ENCODE results near the gene BRD3OS. TPM values are rescaled to one million over a fixed set of nuclear protein-coding genes. Genes with fewer than 3 reads are reported as not detected.
A peak's percentile ranks its signal among the peaks of the same experiment; 100 is the strongest.

BRD3OS gene
- total and polyA plus RNA-seq, 2 donors: 10.2 to 21.8 TPM

GRCh38 chr9:133992780-133993634 is 32.3 kb upstream of the BRD3OS start:
- Histone ChIP-seq H3K4me3 (ENCODE audit: low read depth, low read length) (peak overlapping the region; percentile 78), H3K27ac (ENCODE audit: low read depth) (peak overlapping the region; percentile 86), H3K4me1 (ENCODE audit: insufficient read depth) (no peaks in the 10 kb centered on the region), H3K36me3 (ENCODE audit: insufficient read depth) (no peaks in the 10 kb centered on the region)
- under 1% methylated on average over 74 of the region's 74 CpGs for WGBS
- DNase-seq (ENCODE audit: extremely low spot score): peak; percentile 59

DNA sequence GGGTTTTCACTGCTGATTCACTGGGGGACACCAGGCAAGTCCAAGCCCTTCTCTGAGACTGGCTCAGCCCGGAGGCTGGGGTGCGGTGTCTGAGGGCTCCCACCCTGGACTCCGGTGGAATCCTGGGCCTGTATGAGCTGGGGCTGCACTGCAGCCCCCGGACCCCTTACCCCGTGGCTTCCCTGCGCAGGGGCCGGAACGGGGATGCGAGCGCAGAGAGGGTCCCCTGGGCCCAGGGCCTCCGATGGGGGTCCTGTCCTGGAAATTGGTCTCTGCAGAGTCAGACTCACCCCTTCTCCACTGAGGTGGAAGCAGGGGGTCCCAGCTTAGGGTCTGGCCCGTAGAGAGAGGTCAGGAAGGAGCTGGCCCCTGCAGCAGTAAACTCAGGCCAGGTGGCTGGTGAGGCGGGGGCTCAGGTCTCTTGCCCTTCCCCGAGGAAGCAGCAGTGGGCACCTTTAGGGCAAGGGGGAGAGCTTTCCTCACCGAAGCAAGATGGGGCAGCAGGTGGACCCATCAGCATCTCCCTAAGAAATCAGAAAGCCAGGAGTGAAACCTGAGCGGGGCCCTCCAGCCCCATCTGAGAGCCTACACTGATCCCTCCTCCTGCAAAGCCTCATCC is 31.5 kb upstream of the BRD3OS start:
- H3K4me3 ChIP-seq (ENCODE audit: low read depth, low read length): peak overlapping the region; percentile 11
- 50% methylated on average over 16 of the region's 16 CpGs for WGBS
- no peaks in the 10 kb centered on the region for H3K36me3 ChIP-seq (ENCODE audit: insufficient read depth)
- no peak overlapping the region for H3K27ac ChIP-seq (ENCODE audit: low read depth)
- DNase-seq (ENCODE audit: extremely low spot score): no peak
- no peaks in the 10 kb centered on the region for H3K4me1 ChIP-seq (ENCODE audit: insufficient read depth)

DNA sequence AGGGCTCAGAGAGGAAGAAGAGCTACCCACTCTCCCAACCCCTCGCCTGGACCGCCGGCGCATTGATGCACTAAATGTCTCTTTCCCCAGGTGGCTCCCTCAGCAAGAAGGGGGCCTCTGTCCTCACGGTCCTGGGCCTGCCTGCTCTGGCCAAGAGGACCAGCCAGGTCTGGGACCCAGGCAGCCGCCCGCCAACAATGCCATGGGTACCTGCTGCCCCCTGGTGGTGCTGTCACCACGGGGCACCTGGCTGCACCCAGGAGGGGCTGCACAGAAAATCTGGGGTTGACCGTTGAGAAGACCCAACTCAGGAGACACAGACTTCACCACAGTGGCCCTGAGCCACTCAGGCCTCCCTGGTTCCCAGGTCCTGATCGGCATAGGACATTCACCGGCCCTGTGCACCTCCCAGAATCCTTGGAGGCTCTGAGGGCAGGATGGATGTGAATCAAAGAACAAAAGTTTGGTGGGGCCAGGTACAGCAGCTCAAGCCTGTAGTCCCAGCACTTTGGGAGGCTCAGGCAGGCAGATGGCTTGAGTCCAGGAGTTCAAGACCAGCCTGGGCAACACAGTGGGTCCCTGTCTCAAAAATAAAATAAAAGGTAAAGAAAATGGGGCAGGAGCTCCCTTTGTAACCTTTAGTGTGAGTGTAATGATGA is 30.8 kb upstream of the BRD3OS start:
- no peaks in the 10 kb centered on the region for H3K4me1 ChIP-seq (ENCODE audit: insufficient read depth)
- WGBS: 6% methylated on average over 11 of the region's 11 CpGs
- no peak overlapping the region for H3K27ac ChIP-seq (ENCODE audit: low read depth)
- no peak overlapping the region for H3K4me3 ChIP-seq (ENCODE audit: low read depth, low read length)
- H3K36me3 ChIP-seq (ENCODE audit: insufficient read depth): no peaks in the 10 kb centered on the region
- DNase-seq (ENCODE audit: extremely low spot score): no peak

DNA sequence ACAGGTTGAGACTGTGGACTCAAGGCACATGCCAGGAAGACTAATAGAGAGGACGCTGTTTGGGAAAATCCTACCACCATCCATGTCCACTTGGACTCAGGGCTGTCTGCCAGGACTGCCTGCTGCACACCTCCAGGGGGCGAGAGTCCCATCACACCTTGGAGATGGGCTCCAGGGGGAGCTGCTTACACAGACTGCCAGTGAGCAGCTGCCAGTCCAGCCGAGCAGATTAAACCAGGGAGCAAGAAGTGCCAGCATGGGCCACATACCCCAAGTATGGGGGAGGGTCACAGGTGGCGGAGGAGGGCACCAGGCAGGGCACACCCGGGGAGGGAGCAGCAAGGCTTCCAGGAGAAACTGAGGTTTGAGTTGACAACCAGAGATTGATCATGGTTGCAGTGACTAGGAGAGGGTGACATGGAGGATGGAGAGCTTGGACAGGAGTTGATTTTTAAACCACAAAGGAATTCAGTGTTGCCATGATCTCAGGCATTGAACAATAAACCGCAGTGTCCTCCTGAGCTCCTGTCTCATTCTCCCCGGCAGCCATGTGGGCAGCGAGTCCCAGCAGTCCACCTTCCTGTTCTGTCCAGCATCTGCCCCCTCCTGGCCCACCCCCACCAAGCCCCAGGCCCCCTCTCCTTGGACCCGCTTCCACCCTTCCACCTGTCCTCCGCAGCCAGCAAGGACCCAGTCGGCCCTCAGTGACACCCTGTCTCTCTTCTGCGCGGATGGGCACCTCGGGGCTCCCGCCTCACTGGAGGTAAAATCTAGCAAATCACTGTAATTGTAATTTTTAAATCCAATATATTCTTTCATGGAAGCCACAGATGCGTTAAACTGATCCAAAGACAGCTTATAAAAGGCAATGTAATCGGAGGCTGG is 30.0 kb upstream of the BRD3OS start:
- H3K27ac ChIP-seq (ENCODE audit: low read depth): no peak overlapping the region
- DNase-seq (ENCODE audit: extremely low spot score): no peak
- no peak overlapping the region for H3K4me3 ChIP-seq (ENCODE audit: low read depth, low read length)
- H3K36me3 ChIP-seq (ENCODE audit: insufficient read depth): no peaks in the 10 kb centered on the region
- WGBS: 71% methylated on average over 17 of the region's 17 CpGs
- H3K4me1 ChIP-seq (ENCODE audit: insufficient read depth): no peaks in the 10 kb centered on the region

DNA sequence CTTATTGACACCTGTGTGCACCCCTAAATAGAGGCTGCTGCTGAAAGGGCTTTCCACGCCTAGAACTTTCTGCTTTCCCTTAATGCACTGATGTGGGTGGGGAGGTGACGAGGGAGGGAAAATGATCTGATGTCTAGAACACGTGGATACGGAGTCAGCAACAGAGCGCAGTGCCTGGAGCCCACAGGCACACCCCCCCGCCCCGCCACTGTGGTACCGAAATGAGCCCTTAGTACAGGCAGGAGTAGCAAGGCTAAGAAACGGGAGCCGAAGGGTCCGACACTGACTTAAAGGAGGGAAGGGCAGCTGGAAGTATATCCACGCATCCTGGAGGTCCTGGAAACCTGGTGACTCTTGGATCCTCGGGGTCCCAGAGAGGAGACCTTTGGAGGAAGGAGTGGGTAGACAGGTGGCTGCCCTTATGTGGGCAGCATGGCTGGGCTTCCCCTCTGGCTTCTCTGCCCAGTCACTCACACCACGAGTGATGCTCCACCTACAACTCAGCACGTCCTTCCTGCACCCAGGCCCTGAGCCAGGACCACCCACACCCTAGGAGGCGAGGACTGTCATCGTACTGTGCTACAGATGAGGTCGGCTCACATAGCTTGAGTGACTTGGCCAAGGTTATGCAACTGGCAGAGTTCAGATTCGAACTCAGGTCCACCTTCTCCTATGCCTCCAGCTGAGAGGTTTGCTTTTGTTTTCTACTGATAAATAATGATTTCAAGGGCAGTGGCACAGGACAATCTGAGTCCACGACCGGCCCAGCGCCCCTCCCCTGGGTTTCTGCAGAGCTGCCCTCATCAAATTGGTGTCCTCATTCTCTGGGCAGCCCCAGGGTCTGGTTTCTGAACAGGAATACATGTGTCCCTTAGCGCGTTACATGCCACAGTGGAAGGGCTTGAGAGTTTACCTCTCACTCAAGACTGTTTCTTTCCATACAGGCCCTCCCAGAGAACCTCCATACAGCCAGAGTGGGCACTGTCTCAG is 28.5 kb upstream of the BRD3OS start:
- WGBS: 58% methylated on average over 24 of the region's 24 CpGs
- Histone ChIP-seq H3K4me1 (ENCODE audit: insufficient read depth) (no peaks in the 10 kb centered on the region), H3K27ac (ENCODE audit: low read depth) (no peak overlapping the region), H3K4me3 (ENCODE audit: low read depth, low read length) (no peak overlapping the region), H3K36me3 (ENCODE audit: insufficient read depth) (no peaks in the 10 kb centered on the region)
- no peak for DNase-seq (ENCODE audit: extremely low spot score)

- no peak overlapping the region for H3K4me3 ChIP-seq (ENCODE audit: low read depth, low read length)
- DNase-seq (ENCODE audit: extremely low spot score): no peak
- no peaks in the 10 kb centered on the region for H3K36me3 ChIP-seq (ENCODE audit: insufficient read depth)
- no peaks in the 10 kb centered on the region for H3K4me1 ChIP-seq (ENCODE audit: insufficient read depth)
- WGBS: 94% methylated on average over 2 of the region's 2 CpGs
- no peak overlapping the region for H3K27ac ChIP-seq (ENCODE audit: low read depth)
Measured at GRCh38 chr9:133997584-133997983, 27.7 kb upstream of the BRD3OS start.

- no peak for DNase-seq (ENCODE audit: extremely low spot score)
- WGBS: 100% methylated on average over 1 of the region's 1 CpG
Measured at GRCh38 chr9:133998915-133999595, 26.2 kb upstream of the BRD3OS start.

DNA sequence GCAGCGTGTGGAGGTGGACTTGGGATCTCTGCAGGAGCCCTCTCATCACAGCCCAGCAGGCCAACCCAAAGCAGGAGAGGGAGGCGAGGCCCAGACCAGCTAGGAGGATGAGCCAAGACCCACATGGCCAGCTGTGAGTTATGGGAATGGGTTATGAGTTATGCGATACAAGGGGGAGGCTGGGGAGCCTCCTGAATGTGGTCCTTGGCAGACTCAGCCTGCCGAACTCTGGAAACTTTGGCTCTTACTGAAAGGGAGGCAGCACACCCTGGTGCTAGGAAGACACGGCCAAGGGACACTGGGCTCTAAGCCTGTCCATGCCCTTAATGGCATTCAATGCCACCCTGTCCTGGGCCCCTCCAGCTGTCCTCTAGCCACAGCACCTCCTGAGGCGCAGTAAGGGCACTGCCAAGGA is 25.4 kb upstream of the BRD3OS start:
- DNase-seq (ENCODE audit: extremely low spot score): no peak
- no peaks in the 10 kb centered on the region for H3K36me3 ChIP-seq (ENCODE audit: insufficient read depth)
- WGBS: 56% methylated on average over 6 of the region's 6 CpGs
- H3K27ac ChIP-seq (ENCODE audit: low read depth): no peak overlapping the region
- no peaks in the 10 kb centered on the region for H3K4me1 ChIP-seq (ENCODE audit: insufficient read depth)
- H3K4me3 ChIP-seq (ENCODE audit: low read depth, low read length): no peak overlapping the region

More at GRCh38 chr9:133998915-133999595, 26.2 kb upstream of the BRD3OS start:
- Histone ChIP-seq H3K36me3 (ENCODE audit: insufficient read depth) (no peaks in the 10 kb centered on the region), H3K4me3 (ENCODE audit: low read depth, low read length) (no peak overlapping the region), H3K27ac (ENCODE audit: low read depth) (no peak overlapping the region), H3K4me1 (ENCODE audit: insufficient read depth) (no peaks in the 10 kb centered on the region)

- Histone ChIP-seq H3K27ac (ENCODE audit: low read depth) (no peak overlapping the region), H3K36me3 (ENCODE audit: insufficient read depth) (no peaks in the 10 kb centered on the region), H3K4me3 (ENCODE audit: low read depth, low read length) (no peak overlapping the region), H3K4me1 (ENCODE audit: insufficient read depth) (no peaks in the 10 kb centered on the region)
- 89% methylated on average over 2 of the region's 2 CpGs for WGBS
- no peak for DNase-seq (ENCODE audit: extremely low spot score)
Measured at GRCh38 chr9:134002796-134003195, 22.5 kb upstream of the BRD3OS start.

DNA sequence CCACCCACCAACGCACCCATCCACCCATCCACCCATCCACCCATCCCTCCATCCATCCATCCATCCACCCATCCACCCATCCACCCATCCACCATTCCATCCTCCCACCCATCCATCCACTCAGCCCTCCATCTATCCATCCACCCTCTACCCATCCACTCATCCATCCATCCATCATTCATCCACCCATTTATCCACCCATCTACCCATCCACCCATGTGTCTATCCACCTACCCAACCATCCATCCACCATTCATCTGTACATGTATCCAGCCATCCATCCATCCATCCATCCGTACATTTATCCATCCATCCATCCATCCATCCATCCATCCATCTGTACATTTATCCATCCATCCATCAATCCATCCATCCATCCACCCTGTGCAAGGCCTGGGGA is 22.0 kb upstream of the BRD3OS start:
- Histone ChIP-seq H3K4me3 (ENCODE audit: low read depth, low read length) (no peak overlapping the region), H3K36me3 (ENCODE audit: insufficient read depth) (no peaks in the 10 kb centered on the region), H3K4me1 (ENCODE audit: insufficient read depth) (no peaks in the 10 kb centered on the region), H3K27ac (ENCODE audit: low read depth) (no peak overlapping the region)
- no peak for DNase-seq (ENCODE audit: extremely low spot score)
- 92% methylated on average over 2 of the region's 2 CpGs for WGBS

- Histone ChIP-seq H3K27ac (ENCODE audit: low read depth) (no peak overlapping the region), H3K36me3 (ENCODE audit: insufficient read depth) (no peaks in the 10 kb centered on the region), H3K4me1 (ENCODE audit: insufficient read depth) (no peaks in the 10 kb centered on the region), H3K4me3 (ENCODE audit: low read depth, low read length) (no peak overlapping the region)
- DNase-seq (ENCODE audit: extremely low spot score): no peak
- WGBS: 73% methylated on average over 20 of the region's 20 CpGs
Measured at GRCh38 chr9:134004131-134004873, 21.0 kb upstream of the BRD3OS start.
